H1 (cell line): ENCODE measurements around the gene FBXL17. TPM values are rescaled to one million over a fixed set of nuclear protein-coding genes. Genes with fewer than 3 reads are reported as not detected.
A peak's percentile ranks its signal among the peaks of the same experiment; 100 is the strongest.

Experiments
- CTCF ChIA-PET: fragments of 300-600 bp; sonication (Branson Sonifier 250); formaldehyde crosslinking; loops from one replicate; lab custom pipeline; 2021; ENCODE audit not compliant: partially characterized antibody; lab: Charles Lee
- POLR2A ChIA-PET: fragments of 300-600 bp; sonication (Branson Sonifier 250); formaldehyde crosslinking; loops from one replicate; lab custom pipeline; 2021; ENCODE audit warnings: inconsistent platforms; ENCODE audit not compliant: partially characterized antibody; lab: Charles Lee
- DNase-seq, 2 experiments: peaks; one replicate each; pipeline versions ENCODE4 v3.0.0 to v3.0.0-alpha.2; 2010 to 2022; ENCODE audit warnings: low spot score in 2 of 2, low read depth in 1 of 2, mixed read lengths in 1 of 2
- FAIRE-seq: peaks from 2 replicates; lab custom pipeline; 2011; peaks lifted over from hg19 to GRCh38; lab: Jason Lieb, UNC
- H2AFZ ChIP-seq: 2 replicates; pipeline ENCODE4 v1.8.1; 2012; ENCODE audit warnings: low read length, inconsistent platforms
- H2AK5ac ChIP-seq: 2 replicates; pipeline ENCODE4 v1.6.1; 2013; ENCODE audit warnings: low read depth, low read length
- H2BK120ac ChIP-seq: replicated peaks from 2 replicates; pipeline ENCODE3; 2013; ENCODE audit warnings: low read depth, low read length, inconsistent platforms
- H2BK12ac ChIP-seq: 2 replicates; pipeline ENCODE4 v1.6.1; 2013; ENCODE audit warnings: low read depth, low read length
- H2BK15ac ChIP-seq: 2 replicates; pipeline ENCODE4 v1.6.1; 2013; ENCODE audit warnings: low read length
- H2BK20ac ChIP-seq: 2 replicates; pipeline ENCODE4 v1.6.1; 2013; ENCODE audit warnings: low read length
- H2BK5ac ChIP-seq: 2 replicates; pipeline ENCODE4 v1.6.1; 2013; ENCODE audit warnings: low read depth, low read length
- H3K14ac ChIP-seq: 2 replicates; pipeline ENCODE4 v1.6.1; 2013; ENCODE audit warnings: inconsistent platforms; ENCODE audit not compliant: insufficient read length
- H3K18ac ChIP-seq: 2 replicates; pipeline ENCODE4 v1.6.1; 2013; ENCODE audit warnings: low read length; ENCODE audit errors: extremely low read depth
- H3K23ac ChIP-seq: 2 replicates; pipeline ENCODE4 v1.6.1; 2013; ENCODE audit warnings: inconsistent platforms; ENCODE audit not compliant: insufficient read length
- H3K23me2 ChIP-seq: 2 replicates; pipeline ENCODE4 v1.6.1; 2013; ENCODE audit warnings: low read depth, low read length
- H3K27ac ChIP-seq: 2 replicates; pipeline ENCODE4 v1.6.1; 2011; ENCODE audit warnings: low read depth, low read length, inconsistent platforms
- H3K27me3 ChIP-seq, 4 experiments: replicated peaks in 1 of 4; 1 replicate in 1 of 4; 2 replicates in 3 of 4; pipeline versions ENCODE4 v1.6.1 to v1.8.1; 2011 to 2013; ENCODE audit warnings: low read length in 3 of 4, mild to moderate bottlenecking in 3 of 4, inconsistent platforms in 2 of 4, mixed read lengths in 2 of 4, moderate library complexity in 1 of 4; ENCODE audit not compliant: control insufficient read depth in 3 of 4, insufficient read depth in 3 of 4; ENCODE audit errors: extremely low read depth in 1 of 4
- H3K36me3 ChIP-seq, 4 experiments: 2 replicates each; pipeline versions ENCODE4 v1.6.1 to v1.8.1; 2011 to 2013; ENCODE audit warnings: mild to moderate bottlenecking in 4 of 4, low read length in 3 of 4, moderate library complexity in 2 of 4, control low read depth in 1 of 4, inconsistent platforms in 1 of 4; ENCODE audit not compliant: insufficient read depth in 4 of 4, control insufficient read depth in 2 of 4
- H3K4ac ChIP-seq: replicated peaks from 2 replicates; pipeline ENCODE3; 2013; ENCODE audit warnings: low read length, low read depth, mixed read lengths, inconsistent platforms; ENCODE audit not compliant: insufficient read length
- H3K4me1 ChIP-seq, 4 experiments: replicated peaks in 1 of 4; 1 replicate in 1 of 4; 2 replicates in 3 of 4; pipeline versions ENCODE4 v1.6.1 to v1.8.1; 2011 to 2013; ENCODE audit warnings: low read length in 3 of 4, inconsistent platforms in 2 of 4, mixed read lengths in 1 of 4; ENCODE audit not compliant: insufficient read depth in 4 of 4, control insufficient read depth in 3 of 4
- H3K4me2 ChIP-seq, 2 experiments: 2 replicates each; pipeline versions ENCODE4 v1.6.1 to v1.8.1; 2011 to 2013; ENCODE audit warnings: low read depth in 2 of 2, low read length in 2 of 2, control low read depth in 1 of 2, inconsistent platforms in 1 of 2, mild to moderate bottlenecking in 1 of 2; ENCODE audit not compliant: insufficient read depth in 1 of 2
- H3K4me3 ChIP-seq, 4 experiments: fragments of 200-600, 300-600 bp in 1 of 4; sonication (generic), shearing (Covaris generic), sonication (Bioruptor Twin) in 1 of 4; 2 replicates each; pipeline versions ENCODE4 v1.5.1 to v1.8.1; 2011 to 2016; ENCODE audit warnings: low read length in 4 of 4, low read depth in 3 of 4, control low read depth in 2 of 4, inconsistent platforms in 2 of 4, mild to moderate bottlenecking in 2 of 4, mixed read lengths in 1 of 4, moderate library complexity in 1 of 4; ENCODE audit not compliant: insufficient read depth in 2 of 4; ENCODE audit errors: extremely low read depth in 1 of 4
- H3K56ac ChIP-seq: replicated peaks from 2 replicates; pipeline ENCODE3; 2013; ENCODE audit warnings: low read depth, mild to moderate bottlenecking, mixed read lengths, low read length, inconsistent platforms; ENCODE audit not compliant: insufficient read length
- H3K79me1 ChIP-seq: 2 replicates; pipeline ENCODE4 v1.6.1; 2013; ENCODE audit warnings: low read depth, low read length, control low read depth
- H3K79me2 ChIP-seq, 2 experiments: 2 replicates each; pipeline versions ENCODE4 v1.6.1 to v1.8.1; 2012 to 2013; ENCODE audit warnings: low read length in 2 of 2, mild to moderate bottlenecking in 2 of 2, inconsistent platforms in 1 of 2; ENCODE audit not compliant: insufficient read depth in 2 of 2, control insufficient read depth in 1 of 2
- H3K9ac ChIP-seq, 4 experiments: replicated peaks in 1 of 4; 1 replicate in 1 of 4; 2 replicates in 3 of 4; pipeline versions ENCODE4 v1.6.1 to v1.8.1; 2011 to 2013; ENCODE audit warnings: low read depth in 3 of 4, low read length in 3 of 4, control low read depth in 2 of 4, mild to moderate bottlenecking in 2 of 4, moderate library complexity in 2 of 4, inconsistent platforms in 1 of 4; ENCODE audit errors: extremely low read depth in 1 of 4
- H3K9me3 ChIP-seq, 2 experiments: 2 replicates each; pipeline versions ENCODE4 v1.6.1 to v1.8.1; 2012 to 2013; ENCODE audit warnings: mild to moderate bottlenecking in 2 of 2, moderate library complexity in 2 of 2, control low read depth in 1 of 2, inconsistent platforms in 1 of 2, low read depth in 1 of 2, low read length in 1 of 2, mixed read lengths in 1 of 2; ENCODE audit not compliant: insufficient read depth in 2 of 2
- H4K20me1 ChIP-seq, 2 experiments: replicated peaks in 1 of 2; 2 replicates each; pipeline versions ENCODE3 to v1.8.1; 2011 to 2013; ENCODE audit warnings: inconsistent platforms in 2 of 2, low read length in 2 of 2, mild to moderate bottlenecking in 1 of 2; ENCODE audit not compliant: insufficient read depth in 2 of 2, control insufficient read depth in 1 of 2
- H4K5ac ChIP-seq: 2 replicates; pipeline ENCODE4 v1.6.1; 2013; ENCODE audit warnings: low read length, low read depth, mixed read lengths, inconsistent platforms; ENCODE audit not compliant: insufficient read length
- H4K8ac ChIP-seq: 2 replicates; pipeline ENCODE4 v1.8.0; 2013; ENCODE audit warnings: mild to moderate bottlenecking, moderate library complexity, low read length, inconsistent platforms; ENCODE audit not compliant: insufficient read depth; ENCODE audit errors: extremely low read depth
- H4K91ac ChIP-seq: replicated peaks from 2 replicates; pipeline ENCODE3; 2013; ENCODE audit warnings: low read length, mixed read lengths, inconsistent platforms; ENCODE audit not compliant: insufficient read length
- JUN ChIP-seq: IDR thresholded peaks from 2 replicates; pipeline ENCODE4 v1.6.1; 2011; ENCODE audit warnings: low read depth, mild to moderate bottlenecking, improper control_type of control experiment, low read length
- YY1 ChIP-seq: IDR thresholded peaks from 2 replicates; pipeline ENCODE4 v1.6.1; 2011; ENCODE audit warnings: low read depth, mild to moderate bottlenecking, low read length
- WGBS, 2 experiments: shearing (Covaris generic) in 1 of 2; methylation state at CpG; one replicate each; pipeline versions ENCODE4 v1.1.6 to v1.1.7; 2013 to 2015; ENCODE audit warnings: low lambda C conversion rate in 2 of 2, mixed read lengths in 2 of 2, inconsistent platforms in 1 of 2, low coverage in 1 of 2, missing lambda C conversion rate in 1 of 2; ENCODE audit not compliant: insufficient replicate concordance in 2 of 2, insufficient coverage in 1 of 2, insufficient read length in 1 of 2; ENCODE audit errors: extremely low coverage in 1 of 2, missing lambda C conversion rate in 1 of 2; 5-methylcytosine and 5-hydroxymethylcytosine counted together
- polyA plus RNA-seq, 7 experiments: library from polyadenylated mRNA; depleted of rRNA in 3 of 7; stranded (reverse) in 5 of 7; unstranded in 2 of 7; fragments of >200 nt in 5 of 7; fragments of 200-250 nt in 2 of 7; gene quantifications; 1 replicate in 5 of 7; 2 replicates in 1 of 7; 4 replicates in 1 of 7; pipeline versions ENCODE4 v1.2.1 to v1.2.3, GENCODE V29; 2011 to 2013; ENCODE audit warnings: missing spikeins in 2 of 7, mixed read lengths in 2 of 7
- total RNA-seq: library from RNA; stranded (reverse); fragmentation: NEBNext Ultra II Directional; extraction: Animal tissue kit (Norgen Biotek cat#: 25700); gene quantifications from 2 replicates; pipeline ENCODE4 v1.2.1, GENCODE V29; 2021
- TF ChIP-seq, protein P1 (sequence below), 3 experiments: IDR thresholded peaks; 1 replicate in 2 of 3; 2 replicates in 1 of 3; pipeline versions ENCODE4 v1.5.1 to v1.6.1; 2011; ENCODE audit warnings: low read length in 3 of 3, mild to moderate bottlenecking in 3 of 3, inconsistent platforms in 2 of 3, low read depth in 1 of 3, moderate library complexity in 1 of 3; ENCODE audit not compliant: insufficient read depth in 1 of 3; ENCODE audit errors: control extremely low read depth in 1 of 3

Gene FBXL17
- total and polyA plus RNA-seq, 2 of the 8 experiments (the other 6 are each of a cell fraction or from before 2014, with no cell fraction given) = 0.35 to 4.3 TPM

DNA sequence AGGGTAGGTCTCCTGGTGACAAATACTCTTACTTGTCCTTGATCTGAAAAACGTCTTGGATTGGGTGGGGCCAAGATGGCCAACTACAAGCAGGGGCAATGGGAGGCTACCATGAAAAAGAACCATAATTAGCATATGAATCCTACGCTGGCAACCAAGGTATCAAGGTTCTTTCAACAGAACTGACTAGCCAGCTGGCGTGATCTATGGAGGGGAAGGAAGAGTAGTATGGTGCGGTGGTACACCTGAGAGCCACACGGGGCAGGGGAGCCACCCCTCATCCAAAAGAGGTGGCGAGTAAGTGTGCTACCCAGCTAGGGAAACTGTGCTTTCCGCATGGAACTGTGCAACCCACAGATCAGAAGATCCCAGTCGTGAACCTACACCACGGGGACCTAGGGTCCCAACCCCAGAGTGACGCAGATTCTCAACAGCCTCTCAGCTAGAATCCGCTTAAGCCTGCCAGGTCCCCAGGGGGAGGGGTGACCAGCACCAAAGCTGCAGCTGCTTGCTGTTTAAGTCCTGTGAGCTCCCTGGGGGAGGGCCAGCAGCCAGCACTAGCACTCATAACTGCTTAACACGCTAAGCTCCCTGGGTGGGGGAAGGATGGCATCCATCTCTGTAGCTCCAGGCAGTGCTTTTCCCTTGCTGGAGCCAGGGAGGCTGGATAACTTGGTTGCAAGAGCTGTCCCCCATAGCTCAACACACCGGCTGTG, 334.8 kb downstream of the FBXL17 start:
- Histone ChIP-seq H3K14ac (no peak overlapping the region), H3K23ac (no peak overlapping the region), H3K4ac (no peak overlapping the region), H3K36me3 (no peaks in the 10 kb centered on the region), H2BK120ac (no peak overlapping the region), H4K20me1 (no peaks in the 10 kb centered on the region), H3K27ac (no peak overlapping the region), H3K9me3 (peaks cover 0 to 5% of the 10 kb centered on the region in 2 experiments; a peak in 1 of 4 replicates), H2BK12ac (no peak overlapping the region; the same call in 1 of the 2 replicates), H3K4me2 (0 out of 4 replicates have a peak overlapping the region, but pooled peaks of 1 of the 2 experiments have one; percentile 13), H3K9ac (no peak overlapping the region), H4K8ac (no peak overlapping the region), H3K27me3 (no peaks in the 10 kb centered on the region), H3K4me1 (0 out of 7 replicates have a peak, but pooled peaks cover 0 to 4% (median 0%) of the 10 kb centered on the region in 4 experiments), H3K4me3 (no peak overlapping the region), H4K91ac (no peak overlapping the region), H2AFZ (no peak overlapping the region; the same call in 1 of the 2 replicates), H3K18ac (peak overlapping the region; percentile 63; the same call in 1 of the 2 replicates), H3K56ac (no peak overlapping the region), H2AK5ac (no peak overlapping the region), H2BK5ac (peak overlapping the region; percentile 71; the same call in 1 of the 2 replicates), H2BK15ac (no peak overlapping the region), H3K79me1 (no peaks in the 10 kb centered on the region), H3K79me2 (no peaks in the 10 kb centered on the region), H4K5ac (no peak overlapping the region), H2BK20ac (no peak overlapping the region), H3K23me2 (no peaks in the 10 kb centered on the region)
- FAIRE-seq = no peak
- TF ChIP-seq, protein P1, sequence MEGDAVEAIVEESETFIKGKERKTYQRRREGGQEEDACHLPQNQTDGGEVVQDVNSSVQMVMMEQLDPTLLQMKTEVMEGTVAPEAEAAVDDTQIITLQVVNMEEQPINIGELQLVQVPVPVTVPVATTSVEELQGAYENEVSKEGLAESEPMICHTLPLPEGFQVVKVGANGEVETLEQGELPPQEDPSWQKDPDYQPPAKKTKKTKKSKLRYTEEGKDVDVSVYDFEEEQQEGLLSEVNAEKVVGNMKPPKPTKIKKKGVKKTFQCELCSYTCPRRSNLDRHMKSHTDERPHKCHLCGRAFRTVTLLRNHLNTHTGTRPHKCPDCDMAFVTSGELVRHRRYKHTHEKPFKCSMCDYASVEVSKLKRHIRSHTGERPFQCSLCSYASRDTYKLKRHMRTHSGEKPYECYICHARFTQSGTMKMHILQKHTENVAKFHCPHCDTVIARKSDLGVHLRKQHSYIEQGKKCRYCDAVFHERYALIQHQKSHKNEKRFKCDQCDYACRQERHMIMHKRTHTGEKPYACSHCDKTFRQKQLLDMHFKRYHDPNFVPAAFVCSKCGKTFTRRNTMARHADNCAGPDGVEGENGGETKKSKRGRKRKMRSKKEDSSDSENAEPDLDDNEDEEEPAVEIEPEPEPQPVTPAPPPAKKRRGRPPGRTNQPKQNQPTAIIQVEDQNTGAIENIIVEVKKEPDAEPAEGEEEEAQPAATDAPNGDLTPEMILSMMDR (IDR thresholded peaks at IDR 0.05; ENCODE audit: control extremely low read depth in 1 of 3, insufficient read depth in 1 of 3, low read depth in 1 of 3, low read length in 3 of 3) = peak; percentile 4 to 8 (median 5); a peak in 3 of 4 replicates
- TF ChIP-seq YY1 = peak; percentile 25; the same call in 1 of the 2 replicates
- no peak for TF ChIP-seq JUN
- 86% methylated on average over 13 of the region's 13 CpGs; no CpG with 5 or more reads in 1 of the 2 experiments for WGBS, 2 experiments
- POLR2A ChIA-PET = no interaction called here
- no peak for DNase-seq
- CTCF ChIA-PET = interaction anchor here (1.7 kb wide), 1 partner anchor 9 kb away, joined by 3 read pairs; no protein-coding TSS in a partner anchor
